GM21447 (cell line): ENCODE data around the gene PEX14.

Experiments used
- ATAC-seq: cut with Tn5 transposase; IDR thresholded peaks from one replicate; pipeline ENCODE4 v1.9.1; 2021; ENCODE audit not compliant: unreplicated experiment

PEX14 gene

DNA sequence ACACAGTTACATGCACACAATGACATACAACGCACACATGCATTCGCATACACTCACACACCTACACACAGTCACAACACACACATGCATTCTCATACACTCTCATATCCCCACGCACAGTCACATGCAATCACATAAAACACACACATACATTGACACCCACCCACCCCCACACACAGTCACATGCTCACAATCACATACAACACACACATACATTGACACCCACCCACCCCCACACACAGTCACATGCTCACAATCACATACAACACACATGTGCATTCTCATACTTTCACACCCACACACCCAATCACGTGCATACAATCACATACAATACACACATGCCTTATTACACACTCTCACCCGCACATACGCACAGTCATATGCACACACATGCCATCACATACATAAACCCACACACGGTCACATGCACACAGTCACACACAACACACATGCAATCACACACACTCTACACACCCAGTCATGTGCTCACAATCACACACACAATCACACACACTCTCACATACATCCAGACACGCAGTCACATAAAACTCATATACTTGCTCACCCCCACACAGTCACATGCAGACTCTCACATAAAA is 187.4 kb downstream of the PEX14 start:
- no peak for ATAC-seq

DNA sequence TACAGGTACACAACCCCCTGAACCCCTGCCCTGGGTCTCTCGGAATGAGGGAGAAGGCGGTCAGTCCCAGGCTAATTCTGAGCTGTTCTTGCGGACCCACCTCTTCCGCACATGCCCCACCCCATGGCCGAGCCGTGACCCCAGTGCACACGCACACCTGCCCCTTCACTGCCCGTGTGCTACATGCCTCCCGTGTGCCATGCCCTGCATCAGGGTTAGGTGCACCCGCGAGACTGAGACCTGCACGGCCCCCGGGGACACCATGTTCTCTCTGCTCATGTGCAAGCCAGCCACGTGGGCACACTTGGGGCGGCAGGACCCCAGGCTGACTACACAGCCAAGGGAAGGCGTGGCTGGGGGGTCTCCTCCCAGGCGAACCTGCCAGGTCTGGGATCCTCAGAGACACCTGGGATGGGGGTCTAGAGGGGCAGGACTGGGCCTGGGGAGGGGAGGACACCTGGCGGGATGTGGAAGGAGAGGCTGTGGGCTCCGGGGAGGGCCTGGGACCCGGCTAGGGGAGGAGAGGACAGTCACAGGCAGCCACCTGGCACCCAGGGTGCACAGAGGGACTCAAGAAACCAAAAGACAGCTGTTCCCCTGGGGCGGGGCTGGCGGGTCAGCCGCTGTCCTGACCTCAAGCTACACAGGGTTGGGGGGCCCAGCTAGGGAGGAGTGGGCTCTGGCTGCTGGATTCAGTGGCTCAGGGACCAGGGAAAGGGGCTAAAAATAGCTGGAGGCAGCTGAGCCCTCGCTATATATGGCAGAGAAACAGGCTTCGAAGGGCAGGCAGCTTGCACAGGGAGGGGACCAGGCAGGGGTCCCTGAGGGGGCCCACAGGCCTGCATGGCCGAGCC is 188.3 kb downstream of the PEX14 start:
- no peak for ATAC-seq

GRCh38 chr1:10663678-10664035 is 188.9 kb downstream of the PEX14 start:
- no peak for ATAC-seq

DNA sequence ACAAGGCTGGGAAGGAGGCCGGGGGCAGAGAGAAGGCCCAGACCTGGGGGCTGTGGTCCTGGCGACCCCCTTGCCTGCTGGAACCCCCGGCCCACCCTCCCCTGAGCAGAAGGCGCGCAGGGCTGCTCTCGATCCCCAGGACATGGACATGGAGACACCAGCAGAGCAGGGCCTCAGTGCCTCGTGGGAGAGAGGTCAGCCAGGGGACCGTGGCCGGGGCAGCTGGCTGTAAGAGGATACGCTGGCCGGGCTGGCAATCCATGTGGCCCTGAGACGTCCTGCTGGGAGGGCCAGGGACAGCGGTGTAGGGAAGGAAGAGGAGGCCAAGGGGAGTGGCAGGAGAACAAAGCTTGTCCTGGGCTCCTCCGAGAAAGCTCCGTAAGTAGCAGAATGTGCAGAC is 189.5 kb downstream of the PEX14 start:
- ATAC-seq: no peak

DNA sequence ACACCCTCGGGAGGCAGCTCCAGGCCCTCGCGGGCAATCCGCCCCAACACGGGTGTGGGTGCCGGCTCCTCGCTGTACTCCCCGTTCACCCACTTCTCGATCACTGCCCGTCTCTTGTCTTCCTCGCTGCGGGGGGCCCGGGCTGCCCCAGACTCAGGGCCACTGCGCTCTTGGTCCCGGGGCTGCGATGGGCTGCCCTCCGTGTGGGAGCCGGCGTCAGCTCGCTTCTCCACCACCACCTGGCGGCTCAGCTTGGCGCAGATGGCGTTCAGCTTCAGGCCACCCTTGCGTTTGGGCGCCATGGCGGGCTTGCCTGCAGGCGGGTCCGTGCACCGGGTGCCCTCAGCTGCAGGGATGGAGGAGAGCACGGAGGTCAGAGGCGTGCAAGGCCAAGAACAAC is 190.5 kb downstream of the PEX14 start:
- ATAC-seq: no peak

DNA sequence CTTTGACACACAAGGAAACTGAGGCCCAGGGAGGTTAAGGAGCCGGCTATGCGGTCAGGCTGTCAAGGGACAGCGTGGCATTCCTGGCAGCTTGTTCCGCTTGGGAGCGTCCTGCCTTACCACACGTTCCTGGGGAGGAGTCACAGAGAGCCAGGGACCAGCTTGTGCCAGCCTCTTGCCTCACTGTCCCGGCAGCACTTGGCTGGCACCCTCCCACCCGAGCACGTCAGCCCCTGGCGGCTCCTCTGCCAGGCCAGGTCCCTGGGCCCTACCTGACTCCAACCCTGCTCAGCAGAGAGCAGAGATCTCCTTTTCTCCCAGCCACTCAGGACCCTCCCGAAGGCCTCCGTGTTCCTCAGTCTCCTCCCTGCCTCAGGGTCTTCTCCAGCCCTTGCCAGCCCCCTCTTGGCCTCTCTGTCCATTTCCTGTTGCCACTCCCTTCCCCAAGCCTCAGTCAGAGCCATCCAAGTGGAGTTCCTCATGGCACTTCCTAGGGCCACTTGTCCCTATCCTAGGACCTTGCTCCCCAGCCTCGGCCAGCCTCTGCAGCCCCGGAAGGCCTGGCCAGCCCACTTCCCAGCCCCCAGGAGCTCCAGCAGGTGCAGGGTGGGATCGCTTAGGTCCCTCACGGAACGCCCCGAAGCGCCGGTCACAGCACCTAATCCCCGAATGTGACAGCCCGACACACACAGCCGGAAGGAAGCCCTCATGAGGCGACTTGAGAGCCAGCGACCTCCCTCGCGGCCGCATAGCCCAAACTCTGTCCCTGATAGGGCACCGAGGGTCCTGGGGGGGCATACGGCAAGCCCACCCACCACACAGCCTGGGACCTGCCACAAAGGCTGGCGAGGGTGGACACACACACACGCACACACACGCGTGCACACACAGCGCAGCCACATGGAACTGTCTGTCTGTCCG is 191.4 kb downstream of the PEX14 start:
- no peak for ATAC-seq

DNA sequence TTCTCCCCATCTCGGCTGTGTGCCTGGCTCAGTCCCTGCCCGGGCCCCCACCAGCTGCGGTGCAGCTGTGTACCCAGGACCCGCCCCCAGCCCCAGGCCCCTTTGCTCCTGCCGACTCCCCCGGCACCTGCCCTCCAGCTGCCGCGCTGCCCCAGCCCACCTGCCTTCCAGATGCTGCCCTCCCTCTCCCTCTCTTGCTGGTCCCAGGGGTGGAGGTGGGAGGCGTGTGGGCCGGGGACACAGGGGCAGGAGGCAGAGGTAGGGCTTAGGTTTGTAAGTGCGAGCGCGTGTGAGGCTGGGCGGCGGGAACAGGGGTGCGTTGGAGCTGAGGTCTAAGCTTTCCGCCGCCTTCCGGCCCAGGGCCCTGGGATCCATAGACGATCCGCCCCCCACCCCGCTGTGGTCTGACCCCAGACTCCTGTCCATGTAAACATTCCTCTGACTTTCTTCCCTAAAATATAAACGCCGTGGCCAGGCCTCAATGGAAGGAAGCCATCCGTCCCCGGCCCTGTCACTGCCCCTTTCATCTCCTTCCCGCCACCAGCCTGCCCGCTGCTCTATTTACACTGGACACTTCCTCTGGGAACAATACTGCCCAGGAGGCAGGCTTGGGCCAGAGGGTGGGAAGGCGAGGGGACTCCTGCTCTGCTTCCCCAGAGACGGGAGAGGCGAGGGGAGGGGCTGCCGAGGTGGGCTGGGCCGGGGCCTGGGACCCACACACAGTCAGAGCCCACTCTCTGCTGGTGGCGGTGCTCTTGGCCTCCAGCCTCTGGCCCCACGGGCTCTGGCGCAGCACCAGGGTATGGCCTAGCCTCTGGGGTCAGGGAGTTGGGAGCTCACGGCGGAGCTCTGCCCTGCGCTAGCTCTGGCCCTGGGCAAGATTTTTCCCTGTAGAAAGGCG is 193.4 kb downstream of the PEX14 start:
- no peak for ATAC-seq

GRCh38 chr1:10669570-10669969 is 194.8 kb downstream of the PEX14 start:
- no peak for ATAC-seq

DNA sequence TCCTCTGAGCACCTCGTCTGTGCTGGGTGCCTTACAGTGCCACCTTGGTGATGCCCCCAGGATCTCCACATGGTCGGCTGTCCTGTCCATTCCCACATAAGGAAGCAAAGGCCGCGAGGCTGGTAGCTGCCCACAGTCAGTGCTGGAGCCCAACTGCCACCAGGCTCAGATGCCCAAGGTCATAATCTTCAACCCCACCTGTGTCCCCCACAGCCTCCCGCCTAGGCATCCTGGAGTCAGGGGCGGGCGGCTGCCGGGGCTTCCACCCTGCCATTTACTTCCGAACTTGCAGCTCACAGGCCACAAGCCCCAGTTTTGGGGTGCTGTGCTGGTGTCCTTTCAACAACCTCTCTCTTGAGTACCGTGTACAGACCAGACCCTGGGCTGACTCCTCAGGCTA is 195.4 kb downstream of the PEX14 start:
- no peak for ATAC-seq

GRCh38 chr1:10671090-10671489 is 196.3 kb downstream of the PEX14 start:
- ATAC-seq: no peak

GRCh38 chr1:10671622-10672342 is 197.0 kb downstream of the PEX14 start:
- ATAC-seq: no peak

GRCh38 chr1:10672343-10673050 is 197.7 kb downstream of the PEX14 start:
- ATAC-seq: no peak

GRCh38 chr1:10673109-10673711 is 198.5 kb downstream of the PEX14 start:
- no peak for ATAC-seq

- no peak for ATAC-seq
Measured at GRCh38 chr1:10674222-10674621, 199.5 kb downstream of the PEX14 start.

DNA sequence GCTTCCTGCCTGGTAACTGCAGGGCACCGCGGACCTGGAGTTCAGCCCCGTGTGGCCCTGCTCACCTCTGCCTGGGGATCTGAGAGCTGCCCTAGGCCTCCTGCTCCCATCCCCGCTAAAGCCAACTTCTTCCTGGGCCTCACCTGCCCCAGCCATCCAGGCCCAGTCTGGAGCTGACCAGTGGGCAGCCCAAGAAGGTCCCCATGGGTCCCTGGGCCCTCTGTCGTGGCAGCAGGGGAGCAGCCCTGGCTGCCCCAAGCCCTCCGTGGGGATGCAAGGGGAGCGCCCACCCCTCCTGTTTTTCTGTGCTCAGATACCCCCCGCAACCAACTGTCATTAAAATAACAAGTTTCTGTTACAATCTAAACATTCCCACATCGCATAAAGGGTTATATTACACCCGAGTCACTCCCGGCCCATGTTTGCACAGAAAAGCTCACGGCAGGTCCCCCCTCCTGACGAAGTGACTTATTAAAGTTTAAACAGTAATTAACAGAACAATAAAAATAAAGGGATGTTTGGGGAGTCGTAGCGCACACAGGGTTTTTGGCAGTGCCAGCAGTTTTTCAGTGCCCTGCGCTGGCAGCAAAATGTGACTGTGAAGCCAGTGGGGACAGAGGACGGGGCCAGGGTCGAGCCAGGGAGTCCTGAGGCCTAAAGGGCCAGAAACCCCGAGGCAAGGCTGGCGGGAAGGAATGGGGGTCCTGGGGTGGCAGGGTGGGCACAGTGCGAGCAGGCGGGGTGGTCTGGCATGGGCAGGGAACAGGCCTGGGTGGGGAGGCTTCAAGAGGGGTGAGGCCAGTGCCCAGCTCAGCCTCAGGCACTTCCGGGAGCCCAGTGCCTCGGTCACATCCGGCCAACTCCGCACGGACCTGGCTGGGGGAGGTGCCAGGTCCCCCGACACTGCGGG is 200.2 kb downstream of the PEX14 start:
- no peak for ATAC-seq

DNA sequence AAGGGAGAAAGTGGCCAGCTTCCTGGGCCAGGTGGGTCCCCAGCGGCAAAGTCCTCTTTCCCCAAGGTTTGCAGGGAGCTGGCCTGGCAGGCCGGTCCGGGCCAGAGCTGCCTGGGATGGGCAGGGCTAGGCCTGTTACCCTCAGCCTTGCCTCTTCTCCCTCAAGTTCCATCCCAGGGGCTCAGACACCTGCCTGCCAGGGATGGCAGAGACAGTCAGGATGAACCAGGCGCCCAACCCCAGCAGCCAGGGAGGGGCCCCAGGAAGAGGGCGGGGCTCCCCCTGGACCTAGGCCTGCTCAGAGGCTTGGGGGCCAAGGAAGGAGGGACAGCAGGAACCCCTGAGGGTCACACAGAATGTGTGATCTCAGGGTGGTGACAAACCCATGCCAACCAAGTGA is 201.1 kb downstream of the PEX14 start:
- ATAC-seq: no peak

GRCh38 chr1:10676963-10677362 is 202.2 kb downstream of the PEX14 start:
- ATAC-seq: no peak
